WTC11 (cell line): ENCODE data around the gene LRRC17. TPM values are rescaled to one million over a fixed set of nuclear protein-coding genes. Genes with fewer than 3 reads are reported as not detected.

Experiments used
- ATAC-seq: fragments of 200-7000 bp; cut with Tn5 transposase; 2 replicates; pipeline ENCODE4 v1.10.0; 2021; ENCODE audit warnings: mild to moderate bottlenecking, moderate library complexity
- CTCF ChIA-PET: fragments of 300-600 bp; sonication (Branson Sonifier 250); formaldehyde crosslinking; loops from one replicate; lab custom pipeline; 2021; ENCODE audit warnings: antibody characterized with exemption; lab: Charles Lee
- POLR2A ChIA-PET: fragments of 350-600 bp; sonication (Branson Sonifier 250); formaldehyde crosslinking; loops from one replicate; lab custom pipeline; 2021; ENCODE audit warnings: antibody characterized with exemption; lab: Charles Lee
- DNase-seq: peaks from one replicate; pipeline ENCODE4 v3.0.0; 2021; ENCODE audit warnings: low spot score
- H3K27ac Mint-ChIP-seq: 2 replicates; pipeline ENCODE4 v1.8.0; 2021; ENCODE audit warnings: mixed read lengths
- H3K27me3 Mint-ChIP-seq: 2 replicates; pipeline ENCODE4 v1.8.0; 2021; ENCODE audit warnings: low read depth, mild to moderate bottlenecking, moderate library complexity, mixed read lengths
- H3K36me3 Mint-ChIP-seq: 2 replicates; pipeline ENCODE4 v1.8.0; 2021; ENCODE audit warnings: mixed read lengths
- H3K4me1 Mint-ChIP-seq: 2 replicates; pipeline ENCODE4 v1.8.0; 2022; ENCODE audit warnings: mixed read lengths
- H3K4me3 Mint-ChIP-seq: 2 replicates; pipeline ENCODE4 v1.8.0; 2021; ENCODE audit warnings: mild to moderate bottlenecking, moderate library complexity, mixed read lengths
- H3K9me3 Mint-ChIP-seq: 2 replicates; pipeline ENCODE4 v1.8.0; 2021; ENCODE audit warnings: mixed read lengths
- ETV6 ChIP-seq: sonication (generic); formaldehyde crosslinking; IDR thresholded peaks from 2 replicates; pipeline ENCODE4 v1.8.1; 2022; ENCODE audit warnings: mild to moderate bottlenecking, missing genetic modification reagents
- FOXK1 ChIP-seq: sonication (generic); formaldehyde crosslinking; IDR thresholded peaks from 2 replicates; pipeline ENCODE4 v1.8.0; 2022; ENCODE audit warnings: mild to moderate bottlenecking, moderate library complexity, missing genetic modification reagents
- JAZF1 ChIP-seq: fragments of 250-450 bp; sonication (Bioruptor Pico); IDR thresholded peaks from 2 replicates; pipeline ENCODE4 v1.9.0; 2021; ENCODE audit warnings: moderate library complexity, mild to moderate bottlenecking, inconsistent platforms
- MXD4 ChIP-seq: fragments of 250-450 bp; sonication (Bioruptor Pico); IDR thresholded peaks from 2 replicates; pipeline ENCODE4 v1.8.0; 2021; ENCODE audit warnings: mild to moderate bottlenecking, moderate library complexity, borderline replicate concordance
- OVOL2 ChIP-seq: fragments of 250-450 bp; sonication (Bioruptor Pico); IDR thresholded peaks from 2 replicates; pipeline ENCODE4 v1.9.0; 2021; ENCODE audit warnings: mild to moderate bottlenecking, borderline replicate concordance
- SP1 ChIP-seq: sonication (generic); formaldehyde crosslinking; conservative IDR thresholded peaks from 2 replicates; pipeline ENCODE4 v1.8.1; 2022; ENCODE audit warnings: missing genetic modification reagents
- STAT6 ChIP-seq: sonication (generic); formaldehyde crosslinking; conservative IDR thresholded peaks from 2 replicates; pipeline ENCODE4 v1.8.1; 2023; ENCODE audit warnings: mild to moderate bottlenecking, low read depth, missing genetic modification reagents, moderate library complexity
- TP53 ChIP-seq: sonication (generic); formaldehyde crosslinking; IDR thresholded peaks from 2 replicates; pipeline ENCODE4 v1.8.1; 2023; ENCODE audit warnings: mild to moderate bottlenecking, missing genetic modification reagents
- USF2 ChIP-seq: sonication (generic); formaldehyde crosslinking; IDR thresholded peaks from 2 replicates; pipeline ENCODE4 v1.8.1; 2023; ENCODE audit warnings: mild to moderate bottlenecking, missing genetic modification reagents, moderate library complexity
- ZBTB21 ChIP-seq: sonication (generic); formaldehyde crosslinking; IDR thresholded peaks from 2 replicates; pipeline ENCODE4 v1.8.1; 2023; ENCODE audit warnings: mild to moderate bottlenecking, missing genetic modification reagents, borderline replicate concordance
- ZMAT4 ChIP-seq: fragments of 250-450 bp; sonication (Bioruptor Pico); IDR thresholded peaks from 2 replicates; pipeline ENCODE4 v1.9.0; 2021; ENCODE audit warnings: mild to moderate bottlenecking
- ZNF281 ChIP-seq: sonication (generic); formaldehyde crosslinking; IDR thresholded peaks from 2 replicates; pipeline ENCODE4 v1.8.0; 2023; ENCODE audit warnings: mild to moderate bottlenecking, missing genetic modification reagents
- ZNF532 ChIP-seq: fragments of 250-450 bp; sonication (Bioruptor Pico); IDR thresholded peaks from 2 replicates; pipeline ENCODE4 v1.9.0; 2021; ENCODE audit warnings: mild to moderate bottlenecking, borderline replicate concordance
- total RNA-seq: library from RNA; stranded (reverse); gene quantifications from 3 replicates; pipeline ENCODE4 v1.2.3, GENCODE V29; 2021

The LRRC17 gene
- total RNA-seq, 1 experiment from 2014 or later = 1.6 TPM

GRCh38 chr7:102874966-102875365, 37.8 kb upstream of the LRRC17 start:
- POLR2A ChIA-PET = no interaction called here
- Mint-ChIP-seq H3K27ac (no peak overlapping the region), H3K4me1 (no peaks in the 10 kb centered on the region), H3K27me3 (no peaks in the 10 kb centered on the region; the same call in 1 of the 2 replicates), H3K36me3 (no peaks in the 10 kb centered on the region), H3K9me3 (no peaks in the 10 kb centered on the region), H3K4me3 (no peak overlapping the region)
- TF ChIP-seq ZNF532 (CRISPR knock-in tag) = no peak
- no peak for TF ChIP-seq ETV6 (CRISPR knock-in tag)
- no peak for TF ChIP-seq TP53
- TF ChIP-seq STAT6 (CRISPR knock-in tag) = no peak
- no peak for TF ChIP-seq ZNF281 (CRISPR knock-in tag)
- TF ChIP-seq MXD4 (CRISPR knock-in tag) = no peak
- CTCF ChIA-PET = interaction anchor here (0.6 kb wide), 1 partner anchor 29 kb away, joined by 4 read pairs; no protein-coding TSS in a partner anchor
- ATAC-seq (no peak), DNase-seq (no peak)

GRCh38 chr7:102875700-102876295, 37.0 kb upstream of the LRRC17 start:
- H3K27ac Mint-ChIP-seq = no peak overlapping the region

More at GRCh38 chr7:102875700-102876295, 37.0 kb upstream of the LRRC17 start:
- ChIA-PET POLR2A (no interaction called here), CTCF (no interaction called here)
- ATAC-seq = no peak
- no peak for TF ChIP-seq USF2 (CRISPR knock-in tag)
- TF ChIP-seq JAZF1 = no peak
- TF ChIP-seq FOXK1 (CRISPR knock-in tag) = no peak
- TF ChIP-seq OVOL2 = no peak
- TF ChIP-seq ZMAT4 (CRISPR knock-in tag) = no peak
- TF ChIP-seq ZBTB21 (CRISPR knock-in tag) = no peak
- TF ChIP-seq SP1 = no peak
- H3K27me3 Mint-ChIP-seq = no peaks in the 10 kb centered on the region
- DNase-seq = no peak
- no peak overlapping the region for H3K4me3 Mint-ChIP-seq
- no peaks in the 10 kb centered on the region for H3K36me3 Mint-ChIP-seq
- H3K4me1 Mint-ChIP-seq = no peaks in the 10 kb centered on the region
- no peaks in the 10 kb centered on the region for H3K9me3 Mint-ChIP-seq
